GM12801 (cell line): ENCODE data around the gene MTFP1.

Experiments used
- CTCF ChIP-seq: IDR thresholded peaks from one replicate; pipeline ENCODE4 v1.5.1; 2011; ENCODE audit warnings: control low read depth; ENCODE audit not compliant: insufficient read length; ENCODE audit errors: extremely low read depth

MTFP1 gene

GRCh38 chr22:30424534-30425326 is 838 bp upstream of the MTFP1 start:
- TF ChIP-seq CTCF, result no peak

GRCh38 chr22:30425327-30425615 is 297 bp upstream of the MTFP1 start:
- TF ChIP-seq CTCF, result no peak

- no peak for TF ChIP-seq CTCF
Observed at GRCh38 chr22:30426388-30427353, 1.1 kb downstream of the MTFP1 start.

GRCh38 chr22:30427871-30428270 is 2.3 kb downstream of the MTFP1 start:
- TF ChIP-seq CTCF, result no peak

GRCh38 chr22:30429887-30430286 is 4.3 kb downstream of the MTFP1 start:
- no peak for TF ChIP-seq CTCF

- TF ChIP-seq CTCF, result no peak
Observed at GRCh38 chr22:30430933-30431332, 5.4 kb downstream of the MTFP1 start.

- no peak for TF ChIP-seq CTCF
Observed at GRCh38 chr22:30432096-30432495, 6.5 kb downstream of the MTFP1 start.
